ENCODE measurements around the gene AOPEP.

GRCh38 chr9:95009459-95009858, 283.0 kb downstream of the AOPEP start:
- TF ChIP-seq POLR2A (IDR thresholded peaks at IDR 0.05) (no peak), CTCF (IDR thresholded peaks at IDR 0.05) (no peak)

Data from thyroid gland (tissue), 4 donors.